Eye (tissue), 1 donor: Measurements from ENCODE around the gene TMCO1.
"Not testable (repeated sequence)": the region's sequence is repeated elsewhere in the genome, so short reads cannot be mapped to it uniquely, and the experiment has no call there.

Experiments used
- DNase-seq: peaks from one replicate; pipeline ENCODE4 v3.0.0-alpha.2; 2015

Gene TMCO1

DNA sequence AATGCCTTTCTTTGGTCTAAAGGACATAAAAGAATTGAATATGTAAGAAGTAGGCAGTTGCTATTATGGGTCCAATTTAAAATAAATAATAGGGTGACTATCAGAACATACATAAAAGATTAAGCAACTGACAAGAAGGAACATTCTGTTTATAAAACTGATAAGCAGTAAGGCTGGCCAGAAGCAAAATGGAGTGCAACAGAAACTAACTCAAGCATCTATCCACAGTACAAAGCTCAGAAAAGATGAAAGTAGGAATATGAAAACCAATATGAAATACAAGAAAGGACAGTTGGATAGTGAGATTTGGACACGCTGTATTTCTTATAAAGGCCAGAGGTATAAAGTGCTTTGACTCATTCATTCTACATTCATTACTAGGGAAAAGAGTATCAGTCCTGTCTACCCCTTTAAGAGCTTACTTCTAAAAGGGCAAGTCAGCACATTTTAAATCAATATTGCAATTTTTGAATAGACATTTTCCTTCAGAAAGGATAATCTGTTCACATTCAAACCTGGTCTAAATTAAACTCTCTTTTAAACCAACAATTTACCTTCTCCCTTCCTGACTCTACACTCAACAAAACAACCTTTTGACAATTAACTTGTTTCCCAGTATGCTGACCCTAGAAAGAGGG is 84.7 kb downstream of the TMCO1 start:
- DNase-seq: no peak

DNA sequence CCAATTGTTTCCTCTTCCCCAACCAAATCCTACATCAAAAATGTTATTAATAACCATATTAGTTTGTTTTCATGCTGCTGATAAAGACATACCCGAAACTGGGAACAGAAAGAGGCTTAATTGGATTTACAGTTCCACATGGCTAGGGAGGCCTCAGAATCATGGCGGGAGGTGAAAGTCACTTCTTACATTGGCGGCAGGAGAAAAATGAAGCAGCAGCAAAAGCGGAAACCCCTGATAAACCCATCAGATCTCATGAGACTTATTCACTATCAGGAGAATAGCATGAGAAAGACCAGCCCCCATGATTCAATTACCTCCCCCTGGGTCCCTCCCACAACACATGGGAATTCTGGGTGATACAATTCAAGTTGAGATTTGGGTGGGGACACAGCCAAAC is 87.9 kb downstream of the TMCO1 start:
- not testable (repeated sequence) for DNase-seq

DNA sequence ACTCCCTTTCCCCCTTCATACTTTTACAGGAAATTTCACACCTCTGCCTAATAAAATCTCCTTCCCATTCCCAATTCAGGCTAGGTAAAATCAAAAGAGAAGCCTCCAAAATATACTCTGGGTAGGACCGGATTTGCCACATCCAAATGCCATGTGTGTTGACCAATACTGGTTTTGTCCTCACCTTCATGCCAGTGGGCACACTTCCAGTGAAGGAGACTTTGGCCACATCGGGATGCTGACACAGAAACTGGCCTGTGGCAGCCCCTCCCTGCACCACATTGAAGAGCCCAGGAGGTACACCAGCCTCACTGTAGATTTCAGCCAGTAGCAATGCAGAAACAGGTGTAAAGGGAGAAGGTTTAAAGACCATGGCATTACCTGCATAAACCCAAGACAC is 88.4 kb downstream of the TMCO1 start:
- DNase-seq: no peak

GRCh38 chr1:165679282-165680036 is 89.2 kb downstream of the TMCO1 start:
- no peak for DNase-seq

- no peak for DNase-seq
Measured at GRCh38 chr1:165678509-165678908, 90.2 kb downstream of the TMCO1 start.
